Type B pancreatic cell (in vitro differentiated cells): ENCODE data around the gene SLC4A2. TPM values are rescaled to one million over a fixed set of nuclear protein-coding genes. Genes with fewer than 3 reads are reported as not detected.

ENCODE experiments used
- DNase-seq: peaks from one replicate; pipeline ENCODE4 v3.0.0; 2021; ENCODE audit warnings: mixed read lengths; ENCODE audit not compliant: unreplicated experiment; ENCODE audit errors: extremely low spot score
- H3K27ac Mint-ChIP-seq: 2 replicates; pipeline ENCODE4 v1.8.0; 2021; ENCODE audit warnings: mild to moderate bottlenecking, mixed read lengths
- H3K27me3 Mint-ChIP-seq: 2 replicates; pipeline ENCODE4 v1.8.0; 2021; ENCODE audit warnings: mixed read lengths
- H3K36me3 Mint-ChIP-seq: 2 replicates; pipeline ENCODE4 v1.8.0; 2021; ENCODE audit warnings: mixed read lengths
- H3K4me1 Mint-ChIP-seq: one replicate; pipeline ENCODE4 v1.8.0; 2021; ENCODE audit warnings: mixed read lengths; ENCODE audit not compliant: unreplicated experiment
- H3K4me3 Mint-ChIP-seq: 2 replicates; pipeline ENCODE4 v1.8.0; 2021; ENCODE audit warnings: mild to moderate bottlenecking, mixed read lengths
- H3K9me3 Mint-ChIP-seq: 2 replicates; pipeline ENCODE4 v1.8.0; 2021; ENCODE audit warnings: mixed read lengths
- total RNA-seq: library from RNA; stranded (reverse); gene quantifications from 2 replicates; pipeline ENCODE4 v1.2.1, GENCODE V29; 2021; ENCODE audit warnings: low replicate concordance
- TF ChIP-seq, protein P1 (sequence below): fragments of 200-600 bp; sonication (generic); conservative IDR thresholded peaks from 2 replicates; pipeline ENCODE4 v1.5.0; 2021; ENCODE audit warnings: antibody characterized with exemption, mild to moderate bottlenecking

The SLC4A2 gene
- total RNA-seq, 1 donor from 2014 or later, result 150 TPM

DNA sequence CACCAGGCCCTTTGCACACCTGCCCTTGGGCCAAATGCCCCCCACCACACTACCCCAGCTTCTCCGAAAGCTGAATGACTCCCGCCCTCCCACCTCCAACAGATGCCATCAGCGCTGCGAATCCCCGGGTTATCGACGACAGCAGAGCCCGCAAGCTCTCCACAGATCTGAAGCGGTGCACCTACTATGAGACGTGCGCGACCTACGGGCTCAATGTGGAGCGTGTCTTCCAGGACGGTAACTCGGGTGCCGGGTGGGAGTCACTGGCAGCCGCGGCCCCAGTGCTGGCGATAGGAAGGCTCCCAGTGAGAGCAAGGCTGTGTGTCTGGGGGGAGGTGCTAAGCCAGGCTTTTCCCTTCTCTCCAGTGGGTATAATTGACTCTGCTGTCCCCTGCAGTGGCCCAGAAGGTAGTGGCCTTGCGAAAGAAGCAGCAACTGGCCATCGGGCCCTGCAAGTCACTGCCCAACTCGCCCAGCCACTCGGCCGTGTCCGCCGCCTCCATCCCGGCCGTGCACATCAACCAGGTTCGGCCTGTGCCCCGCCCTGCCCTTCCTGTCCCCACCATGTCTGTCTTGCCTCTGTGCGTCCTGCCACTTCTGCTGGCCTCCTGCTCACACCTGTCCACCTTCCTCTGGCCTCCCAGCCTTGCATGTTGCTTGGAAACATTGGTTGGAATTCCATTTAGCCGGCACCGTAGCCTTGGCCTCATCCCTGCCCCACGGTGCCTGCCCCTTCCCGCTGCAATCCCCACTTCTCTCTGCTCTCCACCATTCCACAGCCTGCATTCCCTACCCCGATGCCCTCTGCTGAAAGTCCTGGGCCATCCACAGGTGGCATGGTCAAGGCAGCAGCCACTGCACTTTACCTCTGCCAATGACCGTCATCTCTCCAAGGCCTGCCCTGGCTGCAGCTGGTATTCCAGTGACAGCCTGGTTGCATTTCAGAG, 59.0 kb downstream of the SLC4A2 start:
- Mint-ChIP-seq H3K27me3 (peaks cover 3% of the 10 kb centered on the region), H3K4me1 (peaks cover 9% of the 10 kb centered on the region), H3K36me3 (peaks cover 7% of the 10 kb centered on the region), H3K27ac (no peak overlapping the region), H3K4me3 (no peak overlapping the region), H3K9me3 (no peaks in the 10 kb centered on the region)
- TF ChIP-seq, protein P1, sequence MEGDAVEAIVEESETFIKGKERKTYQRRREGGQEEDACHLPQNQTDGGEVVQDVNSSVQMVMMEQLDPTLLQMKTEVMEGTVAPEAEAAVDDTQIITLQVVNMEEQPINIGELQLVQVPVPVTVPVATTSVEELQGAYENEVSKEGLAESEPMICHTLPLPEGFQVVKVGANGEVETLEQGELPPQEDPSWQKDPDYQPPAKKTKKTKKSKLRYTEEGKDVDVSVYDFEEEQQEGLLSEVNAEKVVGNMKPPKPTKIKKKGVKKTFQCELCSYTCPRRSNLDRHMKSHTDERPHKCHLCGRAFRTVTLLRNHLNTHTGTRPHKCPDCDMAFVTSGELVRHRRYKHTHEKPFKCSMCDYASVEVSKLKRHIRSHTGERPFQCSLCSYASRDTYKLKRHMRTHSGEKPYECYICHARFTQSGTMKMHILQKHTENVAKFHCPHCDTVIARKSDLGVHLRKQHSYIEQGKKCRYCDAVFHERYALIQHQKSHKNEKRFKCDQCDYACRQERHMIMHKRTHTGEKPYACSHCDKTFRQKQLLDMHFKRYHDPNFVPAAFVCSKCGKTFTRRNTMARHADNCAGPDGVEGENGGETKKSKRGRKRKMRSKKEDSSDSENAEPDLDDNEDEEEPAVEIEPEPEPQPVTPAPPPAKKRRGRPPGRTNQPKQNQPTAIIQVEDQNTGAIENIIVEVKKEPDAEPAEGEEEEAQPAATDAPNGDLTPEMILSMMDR, result no peak
- DNase-seq, result no peak

DNA sequence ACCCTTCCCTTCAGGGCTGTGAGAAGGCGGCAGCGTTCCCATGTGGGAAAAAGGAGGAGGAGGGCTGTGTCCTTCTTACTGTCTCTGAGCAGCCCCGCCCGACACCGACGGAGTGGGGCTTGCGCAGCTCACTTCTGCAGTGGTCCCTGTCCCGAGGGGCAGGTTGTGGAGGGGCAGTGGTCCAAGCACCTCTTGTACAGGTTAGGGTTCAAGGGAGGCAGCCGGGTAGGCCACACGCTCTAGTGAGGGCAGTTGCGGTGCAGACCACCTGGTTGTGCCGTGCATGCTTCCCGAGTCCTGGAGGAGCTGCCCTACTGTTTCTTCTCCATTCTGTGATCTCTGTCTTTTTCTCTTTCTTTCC, 59.6 kb downstream of the SLC4A2 start:
- Mint-ChIP-seq H3K9me3 (no peaks in the 10 kb centered on the region), H3K36me3 (peaks cover 10% of the 10 kb centered on the region), H3K4me1 (peaks cover 8% of the 10 kb centered on the region), H3K27ac (peak overlapping the region; percentile 52), H3K4me3 (no peak overlapping the region), H3K27me3 (peaks cover 5% of the 10 kb centered on the region)
- TF ChIP-seq, protein P1, result no peak
- no peak for DNase-seq

DNA sequence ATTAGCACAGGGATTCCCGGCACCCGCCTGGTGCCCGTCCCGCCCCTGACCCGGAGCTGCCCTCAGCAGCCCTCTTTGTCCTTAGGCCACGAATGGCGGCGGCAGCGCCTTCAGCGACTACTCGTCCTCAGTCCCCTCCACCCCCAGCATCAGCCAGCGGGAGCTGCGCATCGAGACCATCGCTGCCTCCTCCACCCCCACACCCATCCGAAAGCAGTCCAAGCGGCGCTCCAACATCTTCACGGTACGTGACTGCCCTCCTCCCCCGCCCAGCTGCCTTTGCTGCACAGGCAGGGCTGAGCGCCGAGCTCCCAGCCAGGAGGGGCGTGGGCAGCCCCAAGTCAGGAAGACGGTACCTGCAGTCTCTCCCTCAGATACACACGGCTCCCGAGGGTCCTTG, 60.5 kb downstream of the SLC4A2 start:
- peaks cover 12% of the 10 kb centered on the region for H3K36me3 Mint-ChIP-seq
- peaks cover 6% of the 10 kb centered on the region for H3K27me3 Mint-ChIP-seq
- H3K4me3 Mint-ChIP-seq, result no peak overlapping the region
- H3K9me3 Mint-ChIP-seq, result no peaks in the 10 kb centered on the region
- H3K4me1 Mint-ChIP-seq, result peaks cover 15% of the 10 kb centered on the region
- TF ChIP-seq, protein P1, result no peak
- H3K27ac Mint-ChIP-seq, result no peak overlapping the region
- DNase-seq, result no peak

DNA sequence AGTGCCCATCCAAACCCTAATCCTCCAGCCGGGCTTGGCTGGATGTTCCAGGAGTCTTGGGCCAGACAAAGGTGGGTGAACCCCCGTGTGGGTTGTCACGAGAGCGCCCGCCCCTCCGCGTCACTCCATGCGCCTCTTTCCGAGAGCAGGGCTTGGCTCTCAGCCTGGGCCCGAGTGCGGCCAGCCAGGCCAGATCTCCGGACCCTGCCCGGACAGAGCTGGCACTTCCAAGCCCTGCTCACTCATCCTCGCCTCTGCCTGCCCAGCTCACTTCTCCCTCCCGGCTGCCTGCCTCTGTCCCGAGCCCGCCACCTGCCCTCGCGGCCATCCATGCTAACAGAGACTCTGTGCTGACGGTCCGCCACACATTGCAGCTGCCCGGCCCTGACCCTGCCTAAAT, 61.5 kb downstream of the SLC4A2 start:
- H3K4me1 Mint-ChIP-seq, result peaks cover 12% of the 10 kb centered on the region
- no peak for DNase-seq
- H3K4me3 Mint-ChIP-seq, result no peak overlapping the region
- TF ChIP-seq, protein P1, result no peak
- peaks cover 12% of the 10 kb centered on the region for H3K36me3 Mint-ChIP-seq
- no peak overlapping the region for H3K27ac Mint-ChIP-seq
- H3K9me3 Mint-ChIP-seq, result no peaks in the 10 kb centered on the region
- H3K27me3 Mint-ChIP-seq, result peaks cover 3% of the 10 kb centered on the region

DNA sequence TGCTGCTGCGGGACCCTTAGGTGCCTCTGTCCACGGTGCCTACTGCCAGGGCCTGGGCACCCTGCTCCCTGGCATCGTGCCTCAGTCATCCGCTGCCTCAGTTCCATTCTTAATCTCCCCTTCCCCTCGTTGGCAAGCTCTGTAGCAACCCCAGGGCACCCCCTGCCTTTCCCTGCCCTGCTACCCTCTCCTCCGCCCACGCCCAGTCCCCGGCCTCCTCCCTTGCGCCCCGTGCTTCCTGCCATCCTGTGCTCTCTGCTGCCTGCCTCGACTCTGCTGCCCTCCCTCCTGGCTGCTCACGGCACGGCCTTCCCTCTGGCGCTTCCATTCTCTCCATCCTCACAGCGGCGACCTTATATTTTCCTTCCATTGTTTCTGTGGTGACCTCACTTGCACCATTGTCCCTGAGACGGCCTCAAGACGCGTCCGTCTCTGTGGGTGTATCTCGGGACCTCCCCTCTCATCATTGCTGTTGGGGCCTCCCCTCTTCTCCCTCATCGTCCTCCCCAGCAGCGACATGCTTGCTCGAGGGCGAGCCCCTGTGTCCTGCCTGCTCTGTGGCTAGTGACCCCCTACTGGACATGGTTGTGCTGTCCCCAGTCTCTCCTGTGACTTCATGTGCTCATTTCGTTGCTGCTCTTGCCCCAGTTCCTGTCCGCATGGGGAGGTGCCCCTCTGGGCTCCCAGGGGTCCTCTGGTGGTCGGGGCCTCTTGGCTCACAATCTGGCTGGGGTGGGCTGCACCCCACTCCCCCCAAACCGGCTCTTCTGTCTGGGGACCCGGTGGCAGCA, 62.2 kb downstream of the SLC4A2 start:
- Mint-ChIP-seq H3K36me3 (peaks cover 12% of the 10 kb centered on the region), H3K9me3 (no peaks in the 10 kb centered on the region), H3K4me1 (peaks cover 11% of the 10 kb centered on the region), H3K4me3 (no peak overlapping the region), H3K27ac (no peak overlapping the region), H3K27me3 (peaks cover 3% of the 10 kb centered on the region)
- no peak for DNase-seq
- TF ChIP-seq, protein P1, result no peak
